Mesenchymal stem cell (in vitro differentiated cells and primary cell): ENCODE measurements around the gene LSM7.

Source experiments
- DNase-seq: peaks from one replicate; pipeline ENCODE4 v3.0.0-alpha.2; 2013
- H2AFZ ChIP-seq: one replicate; pipeline ENCODE4 v1.6.1; 2013; ENCODE audit warnings: low read depth, mild to moderate bottlenecking, control low read depth, inconsistent platforms, low read length, moderate library complexity
- H2AK5ac ChIP-seq: 2 replicates; pipeline ENCODE4 v1.6.1; 2013; ENCODE audit warnings: low read length, moderate library complexity, mild to moderate bottlenecking, inconsistent platforms; ENCODE audit not compliant: severe bottlenecking
- H2BK120ac ChIP-seq: one replicate; pipeline ENCODE4 v1.6.1; 2013; ENCODE audit warnings: low read depth, mild to moderate bottlenecking, inconsistent platforms, low read length, moderate library complexity
- H2BK12ac ChIP-seq, 2 experiments: one replicate each; pipeline ENCODE4 v1.6.1; 2013; ENCODE audit warnings: inconsistent platforms in 2 of 2, low read length in 2 of 2, mild to moderate bottlenecking in 2 of 2, moderate library complexity in 2 of 2, control low read depth in 1 of 2
- H2BK15ac ChIP-seq: one replicate; pipeline ENCODE4 v1.6.1; 2013; ENCODE audit warnings: mild to moderate bottlenecking, low read depth, inconsistent platforms; ENCODE audit not compliant: poor library complexity, severe bottlenecking
- H2BK5ac ChIP-seq: 2 replicates; pipeline ENCODE4 v1.6.1; 2013; ENCODE audit warnings: low read depth, mild to moderate bottlenecking, low read length, control low read depth, inconsistent platforms; ENCODE audit not compliant: poor library complexity, severe bottlenecking
- H3K14ac ChIP-seq, 2 experiments: one replicate each; pipeline ENCODE4 v1.6.1; 2013; ENCODE audit warnings: inconsistent platforms in 2 of 2, low read length in 2 of 2, control low read depth in 1 of 2, mild to moderate bottlenecking in 1 of 2, moderate library complexity in 1 of 2
- H3K18ac ChIP-seq, 2 experiments: one replicate each; pipeline ENCODE4 v1.6.1; 2013; ENCODE audit warnings: inconsistent platforms in 2 of 2, low read length in 2 of 2, control low read depth in 1 of 2, low read depth in 1 of 2, mild to moderate bottlenecking in 1 of 2
- H3K23ac ChIP-seq, 2 experiments: one replicate each; pipeline ENCODE4 v1.6.1; 2013; ENCODE audit warnings: inconsistent platforms in 2 of 2, low read length in 2 of 2, mild to moderate bottlenecking in 2 of 2, moderate library complexity in 2 of 2, control low read depth in 1 of 2
- H3K27ac ChIP-seq: 2 replicates; pipeline ENCODE4 v1.5.1; 2013; ENCODE audit warnings: mild to moderate bottlenecking, moderate library complexity, low read length, control low read depth, inconsistent platforms; ENCODE audit not compliant: poor library complexity, severe bottlenecking
- H3K27me3 ChIP-seq, 2 experiments: 2 replicates each; pipeline versions ENCODE4 v1.6.1 to v1.7.0; 2013; ENCODE audit warnings: low read length in 2 of 2, mild to moderate bottlenecking in 2 of 2, moderate library complexity in 2 of 2, control low read depth in 1 of 2, inconsistent platforms in 1 of 2; ENCODE audit not compliant: control insufficient read depth in 1 of 2, insufficient read depth in 1 of 2
- H3K36me3 ChIP-seq, 2 experiments: 2 replicates each; pipeline versions ENCODE4 v1.6.1 to v1.7.0; 2013; ENCODE audit warnings: low read length in 2 of 2, control low read depth in 1 of 2, inconsistent platforms in 1 of 2, low read depth in 1 of 2, mild to moderate bottlenecking in 1 of 2; ENCODE audit not compliant: insufficient read depth in 2 of 2, control insufficient read depth in 1 of 2
- H3K4ac ChIP-seq, 2 experiments: one replicate each; pipeline ENCODE4 v1.6.1; 2013; ENCODE audit warnings: inconsistent platforms in 2 of 2, low read length in 2 of 2, mild to moderate bottlenecking in 2 of 2, moderate library complexity in 2 of 2, control low read depth in 1 of 2, low read depth in 1 of 2
- H3K4me1 ChIP-seq: 2 replicates; pipeline ENCODE4 v1.6.1; 2013; ENCODE audit warnings: low read depth, low read length, control low read depth; ENCODE audit not compliant: control insufficient read depth, insufficient read depth
- H3K4me2 ChIP-seq: 2 replicates; pipeline ENCODE4 v1.6.1; 2013; ENCODE audit warnings: low read length, mild to moderate bottlenecking, inconsistent platforms; ENCODE audit not compliant: poor library complexity, severe bottlenecking
- H3K4me3 ChIP-seq, 2 experiments: 2 replicates each; pipeline versions ENCODE4 v1.5.1 to v1.7.0; 2013; ENCODE audit warnings: low read length in 2 of 2, mild to moderate bottlenecking in 2 of 2, control low read depth in 1 of 2, low read depth in 1 of 2; ENCODE audit not compliant: insufficient read depth in 1 of 2
- H3K79me1 ChIP-seq: replicated peaks from 2 replicates; pipeline ENCODE4 v1.6.1; 2013; ENCODE audit warnings: mild to moderate bottlenecking, control low read depth, low read length, inconsistent platforms; ENCODE audit not compliant: poor library complexity, severe bottlenecking
- H3K9ac ChIP-seq: 2 replicates; pipeline ENCODE4 v1.7.0; 2013; ENCODE audit warnings: mild to moderate bottlenecking, low read length, moderate library complexity
- H3K9me3 ChIP-seq: 2 replicates; pipeline ENCODE4 v1.7.0; 2013; ENCODE audit warnings: mild to moderate bottlenecking, low read length; ENCODE audit not compliant: control insufficient read depth
- H4K8ac ChIP-seq: one replicate; pipeline ENCODE4 v1.6.1; 2013; ENCODE audit warnings: inconsistent platforms, mild to moderate bottlenecking, low read length, moderate library complexity
- H4K91ac ChIP-seq: one replicate; pipeline ENCODE4 v1.6.1; 2013; ENCODE audit warnings: mild to moderate bottlenecking, low read length, inconsistent platforms
- WGBS: methylation state at CpG from one replicate; pipeline ENCODE4 v1.1.7; 2013; ENCODE audit warnings: mixed read lengths; 5-methylcytosine and 5-hydroxymethylcytosine counted together

Gene LSM7

GRCh38 chr19:2345076-2345475 lies 16.7 kb upstream of the LSM7 start:
- H4K8ac ChIP-seq, result no peak overlapping the region
- 97% methylated on average over 17 of the region's 17 CpGs for WGBS
- H3K4me1 ChIP-seq, result no peaks in the 10 kb centered on the region
- H3K4me3 ChIP-seq, result no peak overlapping the region
- no peak overlapping the region for H2AK5ac ChIP-seq
- no peak overlapping the region for H3K27ac ChIP-seq
- no peak overlapping the region for H3K14ac ChIP-seq
- no peak overlapping the region for H3K4ac ChIP-seq
- no peak overlapping the region for H2BK12ac ChIP-seq
- H3K9me3 ChIP-seq, result no peaks in the 10 kb centered on the region
- H3K4me2 ChIP-seq, result no peak overlapping the region
- no peak overlapping the region for H2BK5ac ChIP-seq
- no peak overlapping the region for H3K18ac ChIP-seq
- H2BK15ac ChIP-seq, result no peak overlapping the region
- DNase-seq, result no peak
- no peak overlapping the region for H4K91ac ChIP-seq
- H3K23ac ChIP-seq, result no peak overlapping the region
- H3K9ac ChIP-seq, result no peak overlapping the region
- no peak overlapping the region for H2AFZ ChIP-seq
- H2BK120ac ChIP-seq, result no peak overlapping the region
- H3K79me1 ChIP-seq, result peaks cover 6% of the 10 kb centered on the region
- no peaks in the 10 kb centered on the region for H3K27me3 ChIP-seq
- peaks cover 41 to 73% of the 10 kb centered on the region in 2 experiments for H3K36me3 ChIP-seq

GRCh38 chr19:2344381-2344870 lies 16.0 kb upstream of the LSM7 start:
- Histone ChIP-seq H2BK5ac (no peak overlapping the region), H3K18ac (no peak overlapping the region), H3K79me1 (peaks cover 13% of the 10 kb centered on the region), H3K9me3 (no peaks in the 10 kb centered on the region), H3K4me3 (no peak overlapping the region), H4K8ac (no peak overlapping the region), H2BK120ac (no peak overlapping the region), H3K14ac (no peak overlapping the region), H2AK5ac (no peak overlapping the region), H3K23ac (no peak overlapping the region), H4K91ac (no peak overlapping the region), H2AFZ (no peak overlapping the region), H3K9ac (no peak overlapping the region), H3K4me1 (no peaks in the 10 kb centered on the region), H2BK12ac (no peak overlapping the region), H2BK15ac (no peak overlapping the region), H3K27ac (no peak overlapping the region), H3K4me2 (no peak overlapping the region), H3K27me3 (no peaks in the 10 kb centered on the region), H3K4ac (no peak overlapping the region), H3K36me3 (peaks cover 39 to 74% of the 10 kb centered on the region in 2 experiments)
- DNase-seq, result no peak
- 98% methylated on average over 24 of the region's 24 CpGs for WGBS

GRCh38 chr19:2343289-2343982 lies 15.1 kb upstream of the LSM7 start:
- H3K4ac ChIP-seq, result no peak overlapping the region
- H4K91ac ChIP-seq, result no peak overlapping the region
- H3K4me2 ChIP-seq, result no peak overlapping the region
- H2BK5ac ChIP-seq, result no peak overlapping the region
- peaks cover 22% of the 10 kb centered on the region for H3K79me1 ChIP-seq
- no peaks in the 10 kb centered on the region for H3K27me3 ChIP-seq
- no peak overlapping the region for H4K8ac ChIP-seq
- DNase-seq, result no peak
- H3K4me3 ChIP-seq, result no peak overlapping the region
- H3K14ac ChIP-seq, result no peak overlapping the region
- H3K23ac ChIP-seq, result no peak overlapping the region
- no peak overlapping the region for H3K27ac ChIP-seq
- H2AK5ac ChIP-seq, result no peak overlapping the region
- no peak overlapping the region for H2BK15ac ChIP-seq
- H3K9me3 ChIP-seq, result no peaks in the 10 kb centered on the region
- no peak overlapping the region for H3K9ac ChIP-seq
- H2AFZ ChIP-seq, result no peak overlapping the region
- 97% methylated on average over 25 of the region's 31 CpGs for WGBS
- no peak overlapping the region for H2BK120ac ChIP-seq
- H3K36me3 ChIP-seq, result peaks cover 32 to 78% of the 10 kb centered on the region in 2 experiments
- H2BK12ac ChIP-seq, result no peak overlapping the region
- no peaks in the 10 kb centered on the region for H3K4me1 ChIP-seq
- H3K18ac ChIP-seq, result no peak overlapping the region

- Histone ChIP-seq H2BK15ac (no peak overlapping the region), H3K18ac (no peak overlapping the region), H3K4me2 (no peak overlapping the region), H4K8ac (no peak overlapping the region), H3K14ac (no peak overlapping the region), H3K27ac (no peak overlapping the region), H3K4me3 (no peak overlapping the region), H3K4me1 (peaks cover under 1% of the 10 kb centered on the region), H3K4ac (no peak overlapping the region), H2BK5ac (no peak overlapping the region), H3K36me3 (peaks cover 30 to 79% of the 10 kb centered on the region in 2 experiments), H3K9ac (no peak overlapping the region), H3K9me3 (no peaks in the 10 kb centered on the region), H4K91ac (no peak overlapping the region), H2AK5ac (no peak overlapping the region), H3K79me1 (peaks cover 27% of the 10 kb centered on the region), H2BK12ac (peak overlapping the region in 1 of 2 experiments; percentile 17), H3K27me3 (no peaks in the 10 kb centered on the region), H2BK120ac (no peak overlapping the region), H3K23ac (no peak overlapping the region), H2AFZ (no peak overlapping the region)
- 96% methylated on average over 29 of the region's 29 CpGs for WGBS
- DNase-seq, result no peak
Observed at GRCh38 chr19:2342656-2343288, 14.4 kb upstream of the LSM7 start.
